Vagina (tissue), 2 donors: Measurements from ENCODE around the gene CAPRIN2. TPM values are rescaled to one million over a fixed set of nuclear protein-coding genes. Genes with fewer than 3 reads are reported as not detected.

ENCODE experiments used
- DNase-seq, 2 donors: peaks; one replicate each; pipeline ENCODE4 v3.0.0-alpha.2; 2017; ENCODE audit errors: extremely low spot score in 2 of 2
- H3K27ac ChIP-seq: fragments of 200-600 bp; sonication (generic); one replicate; pipeline ENCODE4 v1.5.1; 2019
- H3K27me3 ChIP-seq: fragments of 200-600 bp; sonication (generic); one replicate; pipeline ENCODE4 v1.5.1; 2019
- H3K36me3 ChIP-seq, 2 donors: fragments of 200-600 bp; sonication (generic); one replicate each; pipeline ENCODE4 v1.5.1; 2017 to 2019
- H3K4me1 ChIP-seq: fragments of 200-600 bp; sonication (generic); one replicate; pipeline ENCODE4 v1.5.1; 2019
- H3K4me3 ChIP-seq, 2 donors: fragments of 200-600 bp; sonication (generic); 1 replicate in 1 of 2; 2 replicates in 1 of 2; pipeline ENCODE4 v1.5.1; 2016 to 2019
- H3K9me3 ChIP-seq: fragments of 200-600 bp; sonication (generic); one replicate; pipeline ENCODE4 v1.5.1; 2019
- POLR2A ChIP-seq, 2 donors: fragments of 450-650 bp; IDR thresholded peaks; one replicate each; pipeline ENCODE4 v1.6.1; 2017; ENCODE audit warnings: antibody characterized with exemption in 2 of 2, mild to moderate bottlenecking in 2 of 2, moderate library complexity in 2 of 2
- POLR2AphosphoS5 ChIP-seq, 2 donors: sonication (generic); formaldehyde crosslinking; IDR thresholded peaks; one replicate each; pipeline ENCODE4 v1.9.0; 2017; ENCODE audit warnings: antibody characterized with exemption in 2 of 2, mild to moderate bottlenecking in 2 of 2, low read depth in 1 of 2; ENCODE audit not compliant: insufficient read depth in 1 of 2
- intact Hi-C: fragments of 100-400 bp; cut with DNase I; formaldehyde crosslinking; loops from one replicate; pipeline ENCODE4 v1.15.1; 2023
- total RNA-seq: library from RNA; depleted of rRNA; stranded (reverse); fragments of >200 nt; gene quantifications from one replicate; pipeline ENCODE4 v1.2.3, GENCODE V29; 2016
- TF ChIP-seq, protein P1 (sequence below), 3 experiments: fragments of 450-650 bp in 2 of 3; fragments of 200-600 bp in 1 of 3; sonication (generic) in 1 of 3; IDR thresholded peaks; one replicate each; pipeline ENCODE4 v1.5.1; 2017 to 2019; ENCODE audit warnings: antibody characterized with exemption in 3 of 3, mild to moderate bottlenecking in 2 of 3, moderate library complexity in 2 of 3

CAPRIN2 gene
- total RNA-seq, 1 donor from 2014 or later: 41.3 TPM

DNA sequence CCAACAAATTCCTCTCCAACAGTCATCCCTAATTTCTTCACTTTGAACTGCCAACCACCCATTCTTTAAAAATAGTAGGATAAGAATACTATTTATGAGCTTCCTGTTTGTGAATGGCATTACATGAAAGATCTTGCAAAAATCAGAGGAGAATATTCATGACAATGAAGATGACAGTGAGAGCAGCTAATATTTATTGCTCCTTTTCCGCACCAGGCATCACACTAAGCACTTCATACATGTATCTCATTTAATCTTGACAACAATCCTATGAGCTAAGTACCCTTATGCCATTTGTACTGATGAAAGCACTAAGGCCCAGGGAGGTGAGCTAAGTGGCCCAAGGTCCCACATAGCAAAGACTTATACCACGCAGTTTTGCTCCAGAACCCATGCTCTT, 37.3 kb upstream of the CAPRIN2 start:
- Histone ChIP-seq H3K36me3 (no peaks in the 10 kb centered on the region), H3K4me1 (peaks cover 22% of the 10 kb centered on the region), H3K9me3 (no peaks in the 10 kb centered on the region), H3K4me3 (no peak overlapping the region), H3K27me3 (no peaks in the 10 kb centered on the region), H3K27ac (no peak overlapping the region)
- DNase-seq: no peak
- intact Hi-C loops: no loop called here
- TF ChIP-seq POLR2A (IDR thresholded peaks at IDR 0.05) (no peak), POLR2AphosphoS5 (IDR thresholded peaks at IDR 0.05; ENCODE audit: insufficient read depth in 1 of 2, low read depth in 1 of 2) (no peak)
- TF ChIP-seq, protein P1, sequence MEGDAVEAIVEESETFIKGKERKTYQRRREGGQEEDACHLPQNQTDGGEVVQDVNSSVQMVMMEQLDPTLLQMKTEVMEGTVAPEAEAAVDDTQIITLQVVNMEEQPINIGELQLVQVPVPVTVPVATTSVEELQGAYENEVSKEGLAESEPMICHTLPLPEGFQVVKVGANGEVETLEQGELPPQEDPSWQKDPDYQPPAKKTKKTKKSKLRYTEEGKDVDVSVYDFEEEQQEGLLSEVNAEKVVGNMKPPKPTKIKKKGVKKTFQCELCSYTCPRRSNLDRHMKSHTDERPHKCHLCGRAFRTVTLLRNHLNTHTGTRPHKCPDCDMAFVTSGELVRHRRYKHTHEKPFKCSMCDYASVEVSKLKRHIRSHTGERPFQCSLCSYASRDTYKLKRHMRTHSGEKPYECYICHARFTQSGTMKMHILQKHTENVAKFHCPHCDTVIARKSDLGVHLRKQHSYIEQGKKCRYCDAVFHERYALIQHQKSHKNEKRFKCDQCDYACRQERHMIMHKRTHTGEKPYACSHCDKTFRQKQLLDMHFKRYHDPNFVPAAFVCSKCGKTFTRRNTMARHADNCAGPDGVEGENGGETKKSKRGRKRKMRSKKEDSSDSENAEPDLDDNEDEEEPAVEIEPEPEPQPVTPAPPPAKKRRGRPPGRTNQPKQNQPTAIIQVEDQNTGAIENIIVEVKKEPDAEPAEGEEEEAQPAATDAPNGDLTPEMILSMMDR (IDR thresholded peaks at IDR 0.05): no peak

- Histone ChIP-seq H3K36me3 (no peaks in the 10 kb centered on the region), H3K27me3 (no peaks in the 10 kb centered on the region), H3K9me3 (no peaks in the 10 kb centered on the region), H3K27ac (no peak overlapping the region), H3K4me1 (no peaks in the 10 kb centered on the region), H3K4me3 (no peak overlapping the region)
- DNase-seq: no peak
- TF ChIP-seq POLR2A (IDR thresholded peaks at IDR 0.05) (no peak), POLR2AphosphoS5 (IDR thresholded peaks at IDR 0.05; ENCODE audit: insufficient read depth in 1 of 2, low read depth in 1 of 2) (no peak)
- TF ChIP-seq, protein P1 (IDR thresholded peaks at IDR 0.05): no peak
- intact Hi-C loops: no loop called here
Measured at GRCh38 chr12:30788754-30789153, 34.0 kb upstream of the CAPRIN2 start.

GRCh38 chr12:30785630-30786029, 30.9 kb upstream of the CAPRIN2 start:
- no peaks in the 10 kb centered on the region for H3K27me3 ChIP-seq
- intact Hi-C loops: no loop called here
- DNase-seq: no peak

GRCh38 chr12:30784508-30784907, 29.8 kb upstream of the CAPRIN2 start:
- Histone ChIP-seq H3K4me3 (no peak overlapping the region), H3K36me3 (no peaks in the 10 kb centered on the region), H3K27ac (no peak overlapping the region), H3K27me3 (no peaks in the 10 kb centered on the region), H3K4me1 (no peaks in the 10 kb centered on the region), H3K9me3 (no peaks in the 10 kb centered on the region)
- intact Hi-C loops: no loop called here
- TF ChIP-seq POLR2A (IDR thresholded peaks at IDR 0.05) (no peak), POLR2AphosphoS5 (IDR thresholded peaks at IDR 0.05; ENCODE audit: insufficient read depth in 1 of 2, low read depth in 1 of 2) (no peak)
- TF ChIP-seq, protein P1 (IDR thresholded peaks at IDR 0.05): no peak
- no peak for DNase-seq

More at GRCh38 chr12:30785630-30786029, 30.9 kb upstream of the CAPRIN2 start:
- TF ChIP-seq, protein P1 (IDR thresholded peaks at IDR 0.05): no peak
- TF ChIP-seq POLR2A (IDR thresholded peaks at IDR 0.05) (no peak), POLR2AphosphoS5 (IDR thresholded peaks at IDR 0.05; ENCODE audit: insufficient read depth in 1 of 2, low read depth in 1 of 2) (no peak)
- Histone ChIP-seq H3K4me3 (no peak overlapping the region), H3K9me3 (no peaks in the 10 kb centered on the region), H3K27ac (no peak overlapping the region), H3K36me3 (no peaks in the 10 kb centered on the region), H3K4me1 (no peaks in the 10 kb centered on the region)

DNA sequence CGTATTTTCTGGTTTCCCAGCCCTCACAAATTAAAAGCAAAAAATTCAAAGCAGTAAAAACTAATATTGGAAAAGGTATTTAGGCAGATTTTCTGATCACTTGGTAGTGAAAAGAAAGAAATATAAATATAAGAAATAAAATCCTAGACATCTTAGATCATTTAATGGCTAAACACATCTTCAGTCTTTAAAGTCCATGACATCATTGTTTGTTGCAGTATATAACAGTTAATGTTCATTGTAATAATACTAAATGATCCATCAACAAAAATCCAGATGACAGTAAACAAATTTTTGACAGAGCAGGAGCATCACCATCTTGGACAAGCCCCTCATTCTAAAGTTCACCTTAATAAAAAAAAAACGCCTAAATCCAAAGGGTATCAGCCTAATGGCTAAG, 29.2 kb upstream of the CAPRIN2 start:
- Histone ChIP-seq H3K36me3 (no peaks in the 10 kb centered on the region), H3K27me3 (no peaks in the 10 kb centered on the region), H3K9me3 (no peaks in the 10 kb centered on the region), H3K27ac (no peak overlapping the region), H3K4me3 (no peak overlapping the region), H3K4me1 (no peaks in the 10 kb centered on the region)
- no peak for TF ChIP-seq POLR2AphosphoS5 (IDR thresholded peaks at IDR 0.05; ENCODE audit: insufficient read depth in 1 of 2, low read depth in 1 of 2)
- TF ChIP-seq, protein P1 (IDR thresholded peaks at IDR 0.05): no peak
- TF ChIP-seq POLR2A (IDR thresholded peaks at IDR 0.05): no peak
- no peak for DNase-seq
- intact Hi-C loops: no loop called here
